ENCODE results near the gene SLC38A1. TPM values are rescaled to one million over a fixed set of nuclear protein-coding genes. Genes with fewer than 3 reads are reported as not detected.

Gene SLC38A1
- total and polyA plus RNA-seq, 5 donors: 20.8 to 82.4 (median 60.0) TPM

DNA sequence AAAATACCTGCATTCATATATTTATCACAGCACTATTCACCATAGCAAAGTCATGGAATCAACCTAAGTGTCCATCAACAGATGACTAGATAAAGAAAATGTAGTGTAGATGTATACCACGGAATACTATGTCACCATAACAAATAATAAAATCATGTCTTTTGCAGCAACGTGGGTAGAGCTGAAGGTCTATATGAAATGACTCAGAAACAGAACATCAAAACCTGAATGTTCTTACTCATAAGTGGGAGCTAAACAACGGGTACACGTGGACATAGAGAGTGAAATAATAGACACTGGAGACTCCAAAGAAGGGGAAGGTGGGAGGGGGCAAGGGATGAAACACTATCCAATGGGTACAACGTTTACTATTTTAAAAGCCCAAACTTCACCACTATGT, 37.9 kb downstream of the SLC38A1 start:
- ATAC-seq (no peak), DNase-seq (no peak)
- Histone ChIP-seq H3K4me3 (ENCODE audit: low read length) (no peak overlapping the region), H3K27me3 (ENCODE audit: control insufficient read depth, insufficient read depth) (no peaks in the 10 kb centered on the region), H3K9me3 (ENCODE audit: control insufficient read depth, low read length) (no peaks in the 10 kb centered on the region), H3K27ac (ENCODE audit: low read length) (no peak overlapping the region), H3K4me1 (ENCODE audit: control insufficient read depth, insufficient read depth, low read length) (no peaks in the 10 kb centered on the region)
- 89% methylated on average over 5 of the region's 5 CpGs for WGBS
- intact Hi-C loops (cut with DNase I): no loop called here

DNA sequence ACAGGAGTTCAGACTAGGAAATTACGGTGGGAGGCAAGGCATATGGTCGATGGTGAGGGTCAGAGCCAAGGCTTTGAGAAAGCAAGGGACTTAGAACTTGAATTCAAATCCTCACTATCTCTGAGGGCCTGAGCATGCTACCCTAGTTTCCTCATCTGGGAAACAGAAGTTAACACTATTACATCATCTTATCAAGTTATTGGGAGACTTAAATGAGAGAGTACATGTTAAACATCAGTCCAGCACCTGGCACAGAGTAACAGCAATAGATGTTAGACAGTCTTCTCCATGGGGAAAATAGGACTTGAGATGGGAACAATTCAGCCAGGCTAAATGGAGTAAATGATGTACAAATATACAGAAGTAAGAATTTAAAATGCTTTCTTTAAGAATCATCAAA, 38.5 kb downstream of the SLC38A1 start:
- H3K4me3 ChIP-seq (ENCODE audit: low read length): no peak overlapping the region
- no peak overlapping the region for H3K27ac ChIP-seq (ENCODE audit: low read length)
- no peak for ATAC-seq
- no peaks in the 10 kb centered on the region for H3K27me3 ChIP-seq (ENCODE audit: control insufficient read depth, insufficient read depth)
- intact Hi-C loops (cut with DNase I): no loop called here
- WGBS: 90% methylated on average over 2 of the region's 2 CpGs
- H3K4me1 ChIP-seq (ENCODE audit: control insufficient read depth, insufficient read depth, low read length): no peaks in the 10 kb centered on the region
- DNase-seq: no peak
- H3K9me3 ChIP-seq (ENCODE audit: control insufficient read depth, low read length): no peaks in the 10 kb centered on the region

- no peak for DNase-seq
- H3K27me3 ChIP-seq (ENCODE audit: control insufficient read depth, insufficient read depth): no peaks in the 10 kb centered on the region
- H3K4me3 ChIP-seq (ENCODE audit: low read length): no peak overlapping the region
- H3K4me1 ChIP-seq (ENCODE audit: control insufficient read depth, insufficient read depth, low read length): no peaks in the 10 kb centered on the region
- H3K27ac ChIP-seq (ENCODE audit: low read length): no peak overlapping the region
- ATAC-seq: no peak
- intact Hi-C loops (cut with DNase I): no loop called here
- no peaks in the 10 kb centered on the region for H3K9me3 ChIP-seq (ENCODE audit: control insufficient read depth, low read length)
- 64% methylated on average over 2 of the region's 2 CpGs for WGBS
These were observed 41.2 kb downstream of the SLC38A1 start for GRCh38 chr12:46227616-46228015.

GRCh38 chr12:46224386-46224785, 44.5 kb downstream of the SLC38A1 start:
- Histone ChIP-seq H3K4me3 (ENCODE audit: low read length) (no peak overlapping the region), H3K27me3 (ENCODE audit: control insufficient read depth, insufficient read depth) (no peaks in the 10 kb centered on the region), H3K9me3 (ENCODE audit: control insufficient read depth, low read length) (no peaks in the 10 kb centered on the region), H3K4me1 (ENCODE audit: control insufficient read depth, insufficient read depth, low read length) (peaks cover 2% of the 10 kb centered on the region), H3K27ac (ENCODE audit: low read length) (no peak overlapping the region)
- intact Hi-C loops (cut with DNase I): no loop called here
- ATAC-seq: peak; percentile 91 to 92
- DNase-seq: peak; percentile 49 to 74 (median 66)
- WGBS: 52% methylated on average over 1 of the region's 1 CpG

- whole genome bisulfite sequencing: 94% methylated on average over 5 of the region's 5 CpGs
- Histone ChIP-seq H3K4me3 (ENCODE audit: low read length) (no peak overlapping the region), H3K4me1 (ENCODE audit: control insufficient read depth, insufficient read depth, low read length) (peaks cover 2% of the 10 kb centered on the region), H3K27ac (ENCODE audit: low read length) (no peak overlapping the region), H3K9me3 (ENCODE audit: control insufficient read depth, low read length) (no peaks in the 10 kb centered on the region), H3K27me3 (ENCODE audit: control insufficient read depth, insufficient read depth) (no peaks in the 10 kb centered on the region)
- DNase-seq: no peak
- no peak for ATAC-seq
- intact Hi-C loops (cut with DNase I): no loop called here
These were observed 45.8 kb downstream of the SLC38A1 start for GRCh38 chr12:46223047-46223446.

- intact Hi-C loops (cut with DNase I): no loop called here
- DNase-seq (no peak), ATAC-seq (no peak)
- WGBS: 79% methylated on average over 1 of the region's 1 CpG
- H3K9me3 ChIP-seq (ENCODE audit: control insufficient read depth, low read length): no peaks in the 10 kb centered on the region
- peaks cover 2% of the 10 kb centered on the region for H3K4me1 ChIP-seq (ENCODE audit: control insufficient read depth, insufficient read depth, low read length)
- H3K4me3 ChIP-seq (ENCODE audit: low read length): no peak overlapping the region
- H3K27me3 ChIP-seq (ENCODE audit: control insufficient read depth, insufficient read depth): no peaks in the 10 kb centered on the region
- no peak overlapping the region for H3K27ac ChIP-seq (ENCODE audit: low read length)
These were observed 46.2 kb downstream of the SLC38A1 start for GRCh38 chr12:46222636-46223035.

DNA sequence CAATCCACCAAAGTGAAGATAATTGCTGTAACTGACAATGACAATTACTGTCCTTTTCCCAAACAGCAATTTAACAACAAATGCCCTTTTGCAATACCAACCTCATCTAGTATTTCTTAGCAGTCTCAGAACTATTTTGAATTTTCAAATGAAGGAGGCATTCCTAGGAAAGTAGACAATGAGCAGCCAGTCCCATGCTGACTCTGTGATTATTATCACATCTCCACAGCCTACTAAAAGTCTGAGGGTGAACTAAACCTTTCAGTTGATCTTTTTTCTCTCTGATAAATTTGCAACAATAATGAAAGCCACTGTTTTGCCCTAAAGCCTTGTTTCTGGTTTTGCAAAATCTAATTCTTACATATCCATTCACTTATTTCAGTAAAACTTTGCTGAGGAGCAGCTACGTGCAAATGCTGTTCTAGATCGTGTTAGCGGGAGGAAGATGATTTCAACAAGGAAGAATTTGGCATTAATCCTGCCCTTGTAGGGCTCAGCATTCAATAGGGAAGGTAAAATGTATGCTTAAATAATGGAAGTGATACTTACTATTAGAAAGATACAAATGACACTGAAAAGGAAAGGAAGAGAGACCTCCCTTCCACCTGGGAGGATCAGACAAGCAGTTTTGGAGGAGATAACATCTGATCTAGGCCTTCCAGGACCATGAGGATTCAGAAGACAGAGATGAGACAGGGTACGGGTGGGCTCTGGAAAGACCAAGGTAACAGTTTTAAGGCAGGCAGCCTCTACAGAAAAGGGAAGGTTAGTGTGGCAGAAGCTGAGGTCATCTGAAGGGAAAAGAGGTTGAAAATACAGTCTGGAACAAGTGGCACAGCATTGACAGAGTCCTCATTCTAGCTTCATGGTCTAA, 47.4 kb downstream of the SLC38A1 start:
- Histone ChIP-seq H3K4me3 (ENCODE audit: low read length) (no peak overlapping the region), H3K27me3 (ENCODE audit: control insufficient read depth, insufficient read depth) (no peaks in the 10 kb centered on the region), H3K9me3 (ENCODE audit: control insufficient read depth, low read length) (no peaks in the 10 kb centered on the region), H3K27ac (ENCODE audit: low read length) (no peak overlapping the region), H3K4me1 (ENCODE audit: control insufficient read depth, insufficient read depth, low read length) (peaks cover 2% of the 10 kb centered on the region)
- 57% methylated on average over 4 of the region's 4 CpGs for WGBS
- intact Hi-C loops (cut with DNase I): no loop called here
- ATAC-seq (no peak), DNase-seq (no peak)

GRCh38 chr12:46219877-46220655, 48.8 kb downstream of the SLC38A1 start:
- no peak overlapping the region for H3K27ac ChIP-seq (ENCODE audit: low read length)
- no peak overlapping the region for H3K4me3 ChIP-seq (ENCODE audit: low read length)
- intact Hi-C loops (cut with DNase I): no loop called here
- H3K9me3 ChIP-seq (ENCODE audit: control insufficient read depth, low read length): no peaks in the 10 kb centered on the region
- no peak for ATAC-seq
- no peak for DNase-seq
- no peaks in the 10 kb centered on the region for H3K27me3 ChIP-seq (ENCODE audit: control insufficient read depth, insufficient read depth)
- WGBS: 80% methylated on average over 10 of the region's 10 CpGs
- peaks cover 3% of the 10 kb centered on the region for H3K4me1 ChIP-seq (ENCODE audit: control insufficient read depth, insufficient read depth, low read length)

GRCh38 chr12:46219132-46219876, 49.5 kb downstream of the SLC38A1 start:
- H3K4me1 ChIP-seq (ENCODE audit: control insufficient read depth, insufficient read depth, low read length): peaks cover 6% of the 10 kb centered on the region
- intact Hi-C loops (cut with DNase I): no loop called here
- WGBS: 94% methylated on average over 2 of the region's 2 CpGs

DNA sequence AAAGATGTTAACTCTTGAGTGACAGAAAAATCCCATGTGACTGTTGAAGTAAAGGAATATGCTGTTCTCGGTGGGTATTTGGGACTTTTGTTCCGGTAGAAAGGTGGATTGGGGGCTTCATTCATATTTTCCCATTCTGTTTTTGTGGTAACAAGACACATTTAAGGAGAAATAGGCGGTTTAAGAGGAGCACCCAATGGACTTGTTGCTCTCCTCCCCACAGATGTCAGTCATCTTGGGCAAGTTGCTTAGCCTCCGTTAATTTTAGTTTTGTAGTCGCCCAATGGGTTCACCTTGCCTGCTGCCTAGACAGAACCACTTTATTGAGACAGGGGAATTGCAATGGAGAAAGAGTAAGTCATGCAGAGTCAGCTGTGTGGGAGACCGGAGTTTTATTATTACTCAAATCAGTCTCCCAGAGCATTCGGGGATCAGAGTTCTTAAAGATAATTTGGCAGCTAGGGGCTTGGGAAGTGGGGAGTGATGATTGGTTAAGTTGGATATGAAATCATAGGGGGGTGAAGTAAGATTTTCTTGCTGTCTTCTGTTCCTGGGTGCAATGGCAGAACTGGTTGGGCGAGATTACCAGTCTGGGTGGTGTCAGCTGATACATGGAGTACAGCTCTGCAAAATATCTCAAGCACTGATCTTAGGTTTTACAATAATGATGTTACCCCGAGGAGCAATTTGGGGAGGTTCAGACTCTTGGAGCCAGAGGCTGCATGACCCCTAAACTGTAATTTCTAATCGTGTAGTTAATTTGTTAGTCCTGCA, 50.3 kb downstream of the SLC38A1 start:
- H3K4me3 ChIP-seq (ENCODE audit: low read length): no peak overlapping the region
- DNase-seq (no peak), ATAC-seq (no peak)
- 81% methylated on average over 10 of the region's 10 CpGs for WGBS
- intact Hi-C loops (cut with DNase I): no loop called here
- no peak overlapping the region for H3K27ac ChIP-seq (ENCODE audit: low read length)
- peaks cover 6% of the 10 kb centered on the region for H3K4me1 ChIP-seq (ENCODE audit: control insufficient read depth, insufficient read depth, low read length)
- H3K9me3 ChIP-seq (ENCODE audit: control insufficient read depth, low read length): no peaks in the 10 kb centered on the region
- no peaks in the 10 kb centered on the region for H3K27me3 ChIP-seq (ENCODE audit: control insufficient read depth, insufficient read depth)

More at GRCh38 chr12:46219132-46219876, 49.5 kb downstream of the SLC38A1 start:
- Histone ChIP-seq H3K27me3 (ENCODE audit: control insufficient read depth, insufficient read depth) (no peaks in the 10 kb centered on the region), H3K9me3 (ENCODE audit: control insufficient read depth, low read length) (no peaks in the 10 kb centered on the region), H3K4me3 (ENCODE audit: low read length) (no peak overlapping the region), H3K27ac (ENCODE audit: low read length) (no peak overlapping the region)
- ATAC-seq (no peak), DNase-seq (no peak)

All from right cardiac atrium (tissue), 5 donors.